Gastroesophageal sphincter (tissue), 3 donors: ENCODE data around the gene ZIC4.

Source experiments
- POLR2A ChIP-seq, 2 donors: fragments of 450-650 bp; IDR thresholded peaks; one replicate each; pipeline ENCODE4 v1.6.1; 2017; ENCODE audit warnings: antibody characterized with exemption in 2 of 2, mild to moderate bottlenecking in 2 of 2, moderate library complexity in 1 of 2
- TF ChIP-seq, protein P1 (sequence below), 4 experiments: fragments of 200-600 bp in 2 of 4; fragments of 450-650 bp in 2 of 4; sonication (generic) in 1 of 4; IDR thresholded peaks; one replicate each; pipeline ENCODE4 v1.5.1; 2017 to 2019; ENCODE audit warnings: antibody characterized with exemption in 4 of 4, mild to moderate bottlenecking in 2 of 4, moderate library complexity in 2 of 4

DNA sequence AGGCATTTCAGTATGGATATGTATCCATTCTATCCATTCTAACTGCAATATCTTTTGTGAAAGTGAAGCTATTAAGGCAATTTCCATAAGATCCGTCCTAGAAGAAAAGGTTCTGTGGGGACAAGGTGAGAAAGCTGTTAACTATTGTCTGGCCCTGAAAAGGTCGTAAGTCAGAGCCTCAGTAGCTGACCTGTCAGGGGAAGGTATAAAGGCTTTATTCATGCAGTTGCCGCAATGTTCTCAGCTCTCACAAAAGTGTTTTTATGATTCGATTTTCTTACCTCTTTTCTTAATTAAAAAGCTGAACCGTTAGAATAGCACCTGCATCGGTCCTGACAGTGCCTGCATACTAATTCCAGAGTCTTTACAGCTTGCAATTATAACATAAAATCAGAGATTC is 24.7 kb downstream of the ZIC4 start:
- TF ChIP-seq, protein P1, sequence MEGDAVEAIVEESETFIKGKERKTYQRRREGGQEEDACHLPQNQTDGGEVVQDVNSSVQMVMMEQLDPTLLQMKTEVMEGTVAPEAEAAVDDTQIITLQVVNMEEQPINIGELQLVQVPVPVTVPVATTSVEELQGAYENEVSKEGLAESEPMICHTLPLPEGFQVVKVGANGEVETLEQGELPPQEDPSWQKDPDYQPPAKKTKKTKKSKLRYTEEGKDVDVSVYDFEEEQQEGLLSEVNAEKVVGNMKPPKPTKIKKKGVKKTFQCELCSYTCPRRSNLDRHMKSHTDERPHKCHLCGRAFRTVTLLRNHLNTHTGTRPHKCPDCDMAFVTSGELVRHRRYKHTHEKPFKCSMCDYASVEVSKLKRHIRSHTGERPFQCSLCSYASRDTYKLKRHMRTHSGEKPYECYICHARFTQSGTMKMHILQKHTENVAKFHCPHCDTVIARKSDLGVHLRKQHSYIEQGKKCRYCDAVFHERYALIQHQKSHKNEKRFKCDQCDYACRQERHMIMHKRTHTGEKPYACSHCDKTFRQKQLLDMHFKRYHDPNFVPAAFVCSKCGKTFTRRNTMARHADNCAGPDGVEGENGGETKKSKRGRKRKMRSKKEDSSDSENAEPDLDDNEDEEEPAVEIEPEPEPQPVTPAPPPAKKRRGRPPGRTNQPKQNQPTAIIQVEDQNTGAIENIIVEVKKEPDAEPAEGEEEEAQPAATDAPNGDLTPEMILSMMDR (IDR thresholded peaks at IDR 0.05), result no peak
- TF ChIP-seq POLR2A (IDR thresholded peaks at IDR 0.05), result no peak
